ENCODE results near the gene FMN1. TPM values are rescaled to one million over a fixed set of nuclear protein-coding genes. Genes with fewer than 3 reads are reported as not detected.

The FMN1 gene
- total RNA-seq, 1 donor from 2014 or later = 20.1 TPM

DNA sequence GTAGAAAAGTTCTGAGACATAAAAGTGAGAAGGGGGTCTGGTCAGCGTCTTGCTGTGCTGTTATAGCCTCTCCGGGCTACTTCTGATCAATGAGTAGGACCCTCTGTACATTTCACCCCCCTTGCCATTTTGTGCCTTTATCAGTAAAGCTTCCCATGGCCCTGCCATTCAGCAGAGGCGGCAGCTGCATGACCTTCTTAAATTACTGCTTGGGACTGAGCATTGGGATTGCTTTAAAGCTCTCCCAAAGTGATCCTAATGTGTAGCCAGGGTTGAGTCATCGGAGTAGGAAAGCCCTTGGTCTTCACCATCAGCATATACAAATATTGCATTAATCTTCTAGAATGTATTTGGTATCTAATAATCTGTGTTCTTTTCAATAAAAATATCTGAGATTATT is 70.2 kb downstream of the FMN1 start:
- no peaks in the 10 kb centered on the region for H3K9me3 ChIP-seq
- H3K4me1 ChIP-seq = peaks cover 17% of the 10 kb centered on the region
- no peak overlapping the region for H3K4me3 ChIP-seq
- H3K27me3 ChIP-seq = no peaks in the 10 kb centered on the region
- DNase-seq (ENCODE audit: extremely low spot score in 2 of 2) = no peak
- intact Hi-C loops (cut with DNase I) = no loop called here
- TF ChIP-seq POLR2A (IDR thresholded peaks at IDR 0.05) = no peak
- TF ChIP-seq, protein P1, sequence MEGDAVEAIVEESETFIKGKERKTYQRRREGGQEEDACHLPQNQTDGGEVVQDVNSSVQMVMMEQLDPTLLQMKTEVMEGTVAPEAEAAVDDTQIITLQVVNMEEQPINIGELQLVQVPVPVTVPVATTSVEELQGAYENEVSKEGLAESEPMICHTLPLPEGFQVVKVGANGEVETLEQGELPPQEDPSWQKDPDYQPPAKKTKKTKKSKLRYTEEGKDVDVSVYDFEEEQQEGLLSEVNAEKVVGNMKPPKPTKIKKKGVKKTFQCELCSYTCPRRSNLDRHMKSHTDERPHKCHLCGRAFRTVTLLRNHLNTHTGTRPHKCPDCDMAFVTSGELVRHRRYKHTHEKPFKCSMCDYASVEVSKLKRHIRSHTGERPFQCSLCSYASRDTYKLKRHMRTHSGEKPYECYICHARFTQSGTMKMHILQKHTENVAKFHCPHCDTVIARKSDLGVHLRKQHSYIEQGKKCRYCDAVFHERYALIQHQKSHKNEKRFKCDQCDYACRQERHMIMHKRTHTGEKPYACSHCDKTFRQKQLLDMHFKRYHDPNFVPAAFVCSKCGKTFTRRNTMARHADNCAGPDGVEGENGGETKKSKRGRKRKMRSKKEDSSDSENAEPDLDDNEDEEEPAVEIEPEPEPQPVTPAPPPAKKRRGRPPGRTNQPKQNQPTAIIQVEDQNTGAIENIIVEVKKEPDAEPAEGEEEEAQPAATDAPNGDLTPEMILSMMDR (IDR thresholded peaks at IDR 0.05) = no peak
- TF ChIP-seq POLR2AphosphoS5 (IDR thresholded peaks at IDR 0.05; ENCODE audit: insufficient read depth in 1 of 2, low read depth in 1 of 2) = no peak
- H3K36me3 ChIP-seq = no peaks in the 10 kb centered on the region
- H3K27ac ChIP-seq = no peak overlapping the region

DNA sequence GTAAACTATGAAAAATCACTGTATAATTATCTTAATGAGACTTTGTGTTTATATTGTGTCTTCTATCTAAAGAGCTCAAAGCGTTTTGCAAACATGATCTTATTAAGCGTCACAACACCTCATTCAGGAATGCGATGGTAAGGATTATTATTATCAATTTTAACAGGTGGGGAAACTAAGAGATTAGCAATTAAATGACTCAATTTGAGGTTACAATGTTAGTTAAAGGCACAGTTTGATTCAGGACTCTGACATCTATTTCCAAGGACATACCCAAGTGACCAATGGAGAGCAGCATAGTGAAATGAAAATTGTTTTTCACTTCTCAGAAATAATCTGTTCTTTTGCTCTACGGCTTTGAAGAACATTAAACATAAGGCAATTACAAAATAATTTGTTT is 74.6 kb downstream of the FMN1 start:
- H3K4me1 ChIP-seq = no peaks in the 10 kb centered on the region
- DNase-seq (ENCODE audit: extremely low spot score in 2 of 2) = no peak
- H3K27me3 ChIP-seq = no peaks in the 10 kb centered on the region
- H3K36me3 ChIP-seq = no peaks in the 10 kb centered on the region
- intact Hi-C loops (cut with DNase I) = no loop called here
- H3K4me3 ChIP-seq = no peak overlapping the region
- no peak for TF ChIP-seq POLR2A (IDR thresholded peaks at IDR 0.05)
- no peak for TF ChIP-seq POLR2AphosphoS5 (IDR thresholded peaks at IDR 0.05; ENCODE audit: insufficient read depth in 1 of 2, low read depth in 1 of 2)
- TF ChIP-seq, protein P1 (IDR thresholded peaks at IDR 0.05) = no peak
- H3K27ac ChIP-seq = no peak overlapping the region
- no peaks in the 10 kb centered on the region for H3K9me3 ChIP-seq

DNA sequence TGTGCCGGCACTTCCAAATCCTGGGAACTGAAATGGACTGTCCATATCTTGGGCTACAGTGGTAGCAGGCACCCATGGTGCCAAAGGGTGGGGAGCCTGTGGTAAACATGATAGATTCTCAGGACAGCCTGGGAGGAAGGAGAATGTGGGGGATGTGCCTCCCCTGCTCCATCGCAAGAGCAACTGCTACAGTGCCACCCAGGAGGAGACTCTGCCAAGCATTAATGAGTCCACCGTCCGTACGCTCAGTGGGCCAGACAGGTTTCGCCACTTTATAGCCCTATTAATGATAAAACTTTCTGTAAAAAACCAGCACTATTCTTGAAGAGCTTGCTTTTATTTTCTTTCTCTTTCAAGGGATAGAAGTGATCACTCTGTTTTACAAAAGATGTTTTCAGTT is 75.2 kb downstream of the FMN1 start:
- intact Hi-C loops (cut with DNase I) = no loop called here

DNA sequence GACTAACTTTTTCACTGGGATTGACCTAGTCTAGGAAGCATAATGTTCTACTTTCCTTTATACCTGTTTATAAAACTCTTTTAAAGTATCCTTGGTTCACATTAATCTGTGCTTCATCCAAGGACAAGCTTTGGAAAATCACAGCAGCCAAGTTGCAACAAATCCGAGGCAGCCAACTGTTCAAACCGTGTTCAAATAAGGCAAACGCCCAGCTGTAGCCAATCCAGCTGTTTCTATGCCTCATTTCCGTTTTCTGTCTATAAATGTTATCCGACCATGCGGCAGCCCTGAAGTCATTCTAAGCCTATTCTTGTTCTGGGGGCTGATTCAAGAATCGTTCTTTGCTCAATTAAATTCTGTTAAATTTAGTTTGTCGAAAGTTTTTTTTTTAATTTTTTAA is 78.3 kb downstream of the FMN1 start:
- no peak for DNase-seq (ENCODE audit: extremely low spot score in 2 of 2)
- no peak for TF ChIP-seq POLR2A (IDR thresholded peaks at IDR 0.05)
- TF ChIP-seq, protein P1 (IDR thresholded peaks at IDR 0.05) = no peak
- intact Hi-C loops (cut with DNase I) = no loop called here
- Histone ChIP-seq H3K9me3 (no peaks in the 10 kb centered on the region), H3K4me3 (no peak overlapping the region), H3K4me1 (no peaks in the 10 kb centered on the region), H3K27ac (no peak overlapping the region), H3K27me3 (no peaks in the 10 kb centered on the region), H3K36me3 (no peaks in the 10 kb centered on the region)

More for the DNA sequence above, 75.2 kb downstream of the FMN1 start:
- H3K36me3 ChIP-seq = no peaks in the 10 kb centered on the region
- no peak overlapping the region for H3K4me3 ChIP-seq
- H3K4me1 ChIP-seq = no peaks in the 10 kb centered on the region
- no peak for DNase-seq (ENCODE audit: extremely low spot score in 2 of 2)
- no peaks in the 10 kb centered on the region for H3K9me3 ChIP-seq
- no peak overlapping the region for H3K27ac ChIP-seq
- H3K27me3 ChIP-seq = no peaks in the 10 kb centered on the region
- no peak for TF ChIP-seq POLR2A (IDR thresholded peaks at IDR 0.05)

DNA sequence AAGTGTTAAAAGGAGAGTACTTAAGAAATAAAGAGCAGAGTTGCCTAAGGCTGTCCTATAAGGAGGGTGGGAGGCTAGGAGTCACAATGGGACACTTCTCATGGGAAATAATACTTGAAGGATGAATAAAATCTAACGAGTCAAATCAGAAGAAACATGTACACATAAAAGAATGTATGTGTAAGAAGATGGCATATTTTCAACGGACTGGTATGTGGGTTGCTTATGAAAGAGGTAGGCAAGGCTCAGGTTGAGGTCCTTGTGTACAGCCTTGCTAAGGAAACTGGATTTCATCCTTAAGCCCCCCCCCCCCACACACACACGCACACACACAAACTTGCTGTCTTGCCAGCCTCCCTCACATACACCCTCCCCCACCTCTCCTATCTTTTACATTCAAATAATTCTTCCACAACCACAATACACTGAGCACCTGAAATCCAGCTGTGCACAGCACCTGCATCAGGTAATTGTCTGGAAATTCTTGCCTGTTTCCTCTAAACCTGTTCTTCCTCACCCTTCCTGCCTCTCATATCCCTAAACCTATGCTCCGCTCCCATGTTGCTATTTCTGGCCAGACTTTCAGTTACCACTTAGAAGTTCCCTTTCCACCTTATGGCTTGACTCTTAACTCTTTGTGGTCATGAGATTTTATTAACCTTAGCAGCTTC is 79.2 kb downstream of the FMN1 start:
- H3K27ac ChIP-seq = no peak overlapping the region
- no peaks in the 10 kb centered on the region for H3K36me3 ChIP-seq
- no peaks in the 10 kb centered on the region for H3K4me1 ChIP-seq
- no peak for TF ChIP-seq POLR2AphosphoS5 (IDR thresholded peaks at IDR 0.05; ENCODE audit: insufficient read depth in 1 of 2, low read depth in 1 of 2)
- TF ChIP-seq, protein P1 (IDR thresholded peaks at IDR 0.05) = no peak
- no peak for TF ChIP-seq POLR2A (IDR thresholded peaks at IDR 0.05)
- H3K27me3 ChIP-seq = no peaks in the 10 kb centered on the region
- H3K4me3 ChIP-seq = no peak overlapping the region
- no peak for DNase-seq (ENCODE audit: extremely low spot score in 2 of 2)
- intact Hi-C loops (cut with DNase I) = no loop called here
- H3K9me3 ChIP-seq = no peaks in the 10 kb centered on the region

Measured in vagina (tissue), 2 donors.